H9 (cell line): ENCODE data around the gene MLLT3. TPM values are rescaled to one million over a fixed set of nuclear protein-coding genes. Genes with fewer than 3 reads are reported as not detected.

Experiments
- DNase-seq: peaks from one replicate; pipeline ENCODE4 v3.0.0-alpha.2; 2017
- H2AFZ ChIP-seq: one replicate; pipeline ENCODE4 v1.6.1; 2013; ENCODE audit warnings: mild to moderate bottlenecking, low read length, control low read depth, moderate library complexity
- H2AK5ac ChIP-seq: 2 replicates; pipeline ENCODE4 v1.6.1; 2013; ENCODE audit warnings: low read length, control low read depth, mixed read lengths; ENCODE audit not compliant: insufficient read length
- H2BK120ac ChIP-seq: one replicate; pipeline ENCODE4 v1.6.1; 2013; ENCODE audit warnings: low read depth, mild to moderate bottlenecking, low read length, control low read depth, inconsistent platforms; ENCODE audit not compliant: poor library complexity, severe bottlenecking
- H2BK12ac ChIP-seq: 2 replicates; pipeline ENCODE4 v1.6.1; 2013; ENCODE audit warnings: low read length, control low read depth, mixed read lengths, low read depth; ENCODE audit not compliant: insufficient read length
- H2BK15ac ChIP-seq: 2 replicates; pipeline ENCODE4 v1.6.1; 2013; ENCODE audit warnings: low read depth, low read length, control low read depth
- H2BK20ac ChIP-seq: one replicate; pipeline ENCODE4 v1.6.1; 2013; ENCODE audit warnings: low read depth, mild to moderate bottlenecking, low read length, control low read depth, inconsistent platforms; ENCODE audit not compliant: poor library complexity, severe bottlenecking
- H2BK5ac ChIP-seq: 2 replicates; pipeline ENCODE4 v1.6.1; 2013; ENCODE audit warnings: low read length, control low read depth, mixed read lengths; ENCODE audit not compliant: insufficient read length
- H3K14ac ChIP-seq: 2 replicates; pipeline ENCODE4 v1.6.1; 2013; ENCODE audit warnings: low read length, control low read depth; ENCODE audit not compliant: insufficient read depth
- H3K18ac ChIP-seq: 2 replicates; pipeline ENCODE4 v1.6.1; 2013; ENCODE audit warnings: low read depth, mild to moderate bottlenecking, mixed read lengths, low read length, control low read depth; ENCODE audit not compliant: insufficient read length
- H3K23ac ChIP-seq: 2 replicates; pipeline ENCODE4 v1.6.1; 2013; ENCODE audit warnings: low read length, control low read depth, mixed read lengths, low read depth; ENCODE audit not compliant: insufficient read length
- H3K23me2 ChIP-seq: 2 replicates; pipeline ENCODE4 v1.6.1; 2013; ENCODE audit warnings: low read depth, mild to moderate bottlenecking, mixed read lengths, low read length, control low read depth; ENCODE audit not compliant: insufficient read length, poor library complexity, severe bottlenecking
- H3K27ac ChIP-seq: 2 replicates; pipeline ENCODE4 v1.5.1; 2013; ENCODE audit warnings: low read length, control low read depth, mixed read lengths, low read depth; ENCODE audit not compliant: insufficient read length
- H3K27me3 ChIP-seq: 2 replicates; pipeline ENCODE4 v1.6.1; 2013; ENCODE audit warnings: low read length, control low read depth, inconsistent platforms; ENCODE audit not compliant: insufficient read depth
- H3K4ac ChIP-seq: 2 replicates; pipeline ENCODE4 v1.6.1; 2013; ENCODE audit warnings: low read depth, mild to moderate bottlenecking, control low read depth, inconsistent platforms, low read length, moderate library complexity
- H3K4me1 ChIP-seq: 2 replicates; pipeline ENCODE4 v1.6.1; 2013; ENCODE audit warnings: low read length, control low read depth, inconsistent platforms; ENCODE audit not compliant: insufficient read depth
- H3K4me2 ChIP-seq: 2 replicates; pipeline ENCODE4 v1.6.1; 2013; ENCODE audit warnings: low read length, control low read depth, mixed read lengths; ENCODE audit not compliant: insufficient read length, insufficient read depth
- H3K56ac ChIP-seq: 2 replicates; pipeline ENCODE4 v1.6.1; 2013; ENCODE audit warnings: low read depth, mild to moderate bottlenecking, mixed read lengths, low read length, control low read depth; ENCODE audit not compliant: insufficient read length
- H3K79me1 ChIP-seq: 2 replicates; pipeline ENCODE4 v1.6.1; 2013; ENCODE audit warnings: low read depth, mild to moderate bottlenecking, moderate library complexity, low read length, control low read depth, inconsistent platforms; ENCODE audit not compliant: insufficient read depth, poor library complexity, severe bottlenecking
- H3K79me2 ChIP-seq: 2 replicates; pipeline ENCODE4 v1.6.1; 2013; ENCODE audit warnings: low read length, control low read depth, inconsistent platforms; ENCODE audit not compliant: insufficient read depth
- H3K9ac ChIP-seq: 2 replicates; pipeline ENCODE4 v1.6.1; 2013; ENCODE audit warnings: low read length, control low read depth, mixed read lengths; ENCODE audit not compliant: insufficient read length; ENCODE audit errors: extremely low read depth
- H3K9me3 ChIP-seq: one replicate; pipeline ENCODE4 v1.6.1; 2013; ENCODE audit warnings: low read depth, low read length, inconsistent platforms; ENCODE audit not compliant: control insufficient read depth
- H3T11ph ChIP-seq: one replicate; pipeline ENCODE4 v1.6.1; 2013; ENCODE audit warnings: mild to moderate bottlenecking, low read length, control low read depth, inconsistent platforms
- H4K20me1 ChIP-seq: one replicate; pipeline ENCODE4 v1.6.1; 2013; ENCODE audit not compliant: control insufficient read depth, insufficient read length, insufficient read depth
- H4K5ac ChIP-seq: 2 replicates; pipeline ENCODE4 v1.6.1; 2013; ENCODE audit warnings: low read depth, mild to moderate bottlenecking, mixed read lengths, low read length, control low read depth; ENCODE audit not compliant: insufficient read length
- H4K8ac ChIP-seq: replicated peaks from 2 replicates; pipeline ENCODE4 v1.6.1; 2013; ENCODE audit warnings: low read length, control low read depth, mixed read lengths, low read depth; ENCODE audit not compliant: insufficient read length
- H4K91ac ChIP-seq: 2 replicates; pipeline ENCODE4 v1.6.1; 2013; ENCODE audit warnings: low read depth, mild to moderate bottlenecking, moderate library complexity, mixed read lengths, low read length, control low read depth; ENCODE audit not compliant: insufficient read length
- H3K27ac Mint-ChIP-seq, 3 experiments: 2 replicates in 2 of 3; 3 replicates in 1 of 3; pipeline ENCODE4 v1.8.0; 2020 to 2021; ENCODE audit warnings: mixed read lengths in 3 of 3, mild to moderate bottlenecking in 1 of 3, moderate library complexity in 1 of 3
- H3K27me3 Mint-ChIP-seq: 2 replicates; pipeline ENCODE4 v1.8.0; 2021; ENCODE audit warnings: low read depth, mild to moderate bottlenecking, moderate library complexity, mixed read lengths
- H3K36me3 Mint-ChIP-seq, 3 experiments: 2 replicates in 2 of 3; 3 replicates in 1 of 3; pipeline ENCODE4 v1.8.0; 2020 to 2021; ENCODE audit warnings: low read depth in 3 of 3, mixed read lengths in 3 of 3; ENCODE audit not compliant: insufficient read depth in 1 of 3
- H3K4me1 Mint-ChIP-seq, 2 experiments: 2 replicates each; pipeline ENCODE4 v1.8.0; 2020; ENCODE audit warnings: mixed read lengths in 2 of 2
- H3K4me3 Mint-ChIP-seq, 2 experiments: 2 replicates in 1 of 2; 3 replicates in 1 of 2; pipeline ENCODE4 v1.8.0; 2020 to 2021; ENCODE audit warnings: mild to moderate bottlenecking in 2 of 2, mixed read lengths in 2 of 2, moderate library complexity in 1 of 2
- H3K9me3 Mint-ChIP-seq, 2 experiments: 2 replicates in 1 of 2; 3 replicates in 1 of 2; pipeline ENCODE4 v1.8.0; 2020; ENCODE audit warnings: mild to moderate bottlenecking in 2 of 2, mixed read lengths in 2 of 2, moderate library complexity in 1 of 2
- CTCF ChIP-seq: fragments of 200-600 bp; sonication (generic); conservative IDR thresholded peaks from 3 replicates; pipeline ENCODE4 v1.8.0; 2021; ENCODE audit warnings: antibody characterized with exemption, mild to moderate bottlenecking
- WGBS: extraction: QIAGEN DNeasy Blood & Tissue Kit; methylation state at CpG from one replicate; pipeline ENCODE4 v1.1.7; 2013; ENCODE audit warnings: missing lambda C conversion rate, low lambda C conversion rate, mixed read lengths; ENCODE audit not compliant: insufficient read length; ENCODE audit errors: extremely low coverage; 5-methylcytosine and 5-hydroxymethylcytosine counted together
- total RNA-seq: library from RNA; stranded (reverse); gene quantifications from 2 replicates; pipeline ENCODE4 v1.2.1, GENCODE V29; 2021

The MLLT3 gene
- total RNA-seq, 1 experiment from 2014 or later: 3.9 TPM

DNA sequence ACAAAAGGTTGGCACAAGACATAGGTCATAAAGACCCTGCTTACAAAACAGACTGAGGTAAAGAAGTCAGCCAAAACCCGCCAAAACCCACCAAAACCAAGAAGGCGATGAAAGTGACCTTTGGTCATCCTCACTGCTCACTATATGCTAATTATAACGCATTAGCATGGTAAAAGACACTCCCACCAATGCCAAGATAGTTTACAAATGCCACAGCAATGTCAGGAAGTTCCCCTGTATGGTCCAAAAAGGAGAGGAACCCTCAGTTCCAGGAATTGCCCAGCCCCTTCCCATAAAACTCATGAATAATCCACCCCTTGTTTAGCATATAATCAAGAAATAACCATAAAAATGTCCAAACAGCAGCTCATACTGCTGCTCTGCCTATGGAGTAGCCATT lies 27.7 kb downstream of the MLLT3 start:
- no peak for TF ChIP-seq CTCF
- H2AK5ac ChIP-seq: no peak overlapping the region
- no CpG with 5 or more reads among the region's 3 CpGs for WGBS
- DNase-seq: no peak
- peaks cover 4% of the 10 kb centered on the region; the same call in 1 of the 2 replicates for H3K4me1 ChIP-seq
- H2BK120ac ChIP-seq: no peak overlapping the region
- no peak overlapping the region for H2BK15ac ChIP-seq
- H3K4me1 Mint-ChIP-seq: peaks cover 6 to 8% of the 10 kb centered on the region in 2 experiments
- no peak overlapping the region for H3T11ph ChIP-seq
- no peak overlapping the region for H3K4me2 ChIP-seq
- H3K9me3 Mint-ChIP-seq: no peaks in the 10 kb centered on the region
- no peaks in the 10 kb centered on the region for H3K79me2 ChIP-seq
- no peak overlapping the region for H3K18ac ChIP-seq
- no peak overlapping the region for H2AFZ ChIP-seq
- no peak overlapping the region for H3K56ac ChIP-seq
- H3K4ac ChIP-seq: no peak overlapping the region
- H2BK12ac ChIP-seq: no peak overlapping the region
- H4K5ac ChIP-seq: no peak overlapping the region
- no peak overlapping the region for H3K4me3 Mint-ChIP-seq
- no peak overlapping the region for H3K9ac ChIP-seq
- H3K27me3 ChIP-seq: no peaks in the 10 kb centered on the region
- H4K20me1 ChIP-seq: no peaks in the 10 kb centered on the region
- no peak overlapping the region for H3K27ac ChIP-seq
- H3K23ac ChIP-seq: no peak overlapping the region
- no peak overlapping the region for H4K91ac ChIP-seq
- H4K8ac ChIP-seq: no peak overlapping the region
- no peak overlapping the region for H2BK20ac ChIP-seq
- H3K9me3 ChIP-seq: no peaks in the 10 kb centered on the region
- no peaks in the 10 kb centered on the region for H3K79me1 ChIP-seq
- H3K36me3 Mint-ChIP-seq: no peaks in the 10 kb centered on the region
- no peak overlapping the region for H2BK5ac ChIP-seq
- no peak overlapping the region; a peak in 1 of 7 replicates for H3K27ac Mint-ChIP-seq
- no peak overlapping the region for H3K14ac ChIP-seq
- H3K23me2 ChIP-seq: no peaks in the 10 kb centered on the region
- H3K27me3 Mint-ChIP-seq: no peaks in the 10 kb centered on the region; the same call in 1 of the 2 replicates
